ENCODE data around the gene STK24. TPM values are rescaled to one million over a fixed set of nuclear protein-coding genes. Genes with fewer than 3 reads are reported as not detected.

Gene STK24
- polyA plus RNA-seq, 2 donors = 104 to 122 TPM

GRCh38 chr13:98529171-98529570 is 47.7 kb downstream of the STK24 start:
- Histone ChIP-seq H3K9me3 (ENCODE audit: control insufficient read depth in 2 of 2, insufficient read depth in 1 of 2, low read depth in 1 of 2, low read length in 1 of 2) (no peaks in the 10 kb centered on the region), H3K27me3 (ENCODE audit: control insufficient read depth in 1 of 2, insufficient read depth in 2 of 2, low read length in 2 of 2) (no peaks in the 10 kb centered on the region), H3K4me1 (ENCODE audit: control insufficient read depth in 2 of 2, insufficient read depth in 2 of 2, low read length in 1 of 2) (peaks cover 16 to 21% of the 10 kb centered on the region in 2 donors), H3K27ac (ENCODE audit: low read depth in 2 of 2, low read length in 1 of 2) (peak overlapping the region in 1 of 2 donors; percentile 26), H3K36me3 (ENCODE audit: control insufficient read depth in 2 of 2, insufficient read depth in 2 of 2, low read length in 1 of 2) (peaks cover 0 to 4% of the 10 kb centered on the region in 2 donors), H3K4me3 (ENCODE audit: low read depth in 1 of 2, low read length in 2 of 2) (no peak overlapping the region)
- WGBS, 2 donors = 91% methylated on average over 8 of the region's 8 CpGs

GRCh38 chr13:98528663-98529064 is 48.2 kb downstream of the STK24 start:
- Histone ChIP-seq H3K36me3 (ENCODE audit: control insufficient read depth in 2 of 2, insufficient read depth in 2 of 2, low read length in 1 of 2) (peaks cover 0 to 1% of the 10 kb centered on the region in 2 donors), H3K27ac (ENCODE audit: low read depth in 2 of 2, low read length in 1 of 2) (peak overlapping the region in 1 of 2 donors; percentile 26), H3K4me3 (ENCODE audit: low read depth in 1 of 2, low read length in 2 of 2) (no peak overlapping the region), H3K9me3 (ENCODE audit: control insufficient read depth in 2 of 2, insufficient read depth in 1 of 2, low read depth in 1 of 2, low read length in 1 of 2) (no peaks in the 10 kb centered on the region), H3K4me1 (ENCODE audit: control insufficient read depth in 2 of 2, insufficient read depth in 2 of 2, low read length in 1 of 2) (peaks cover 18 to 22% of the 10 kb centered on the region in 2 donors), H3K27me3 (ENCODE audit: control insufficient read depth in 1 of 2, insufficient read depth in 2 of 2, low read length in 2 of 2) (no peaks in the 10 kb centered on the region)
- 52 to 58% methylated on average over 8 of the region's 8 CpGs for WGBS, 2 donors

DNA sequence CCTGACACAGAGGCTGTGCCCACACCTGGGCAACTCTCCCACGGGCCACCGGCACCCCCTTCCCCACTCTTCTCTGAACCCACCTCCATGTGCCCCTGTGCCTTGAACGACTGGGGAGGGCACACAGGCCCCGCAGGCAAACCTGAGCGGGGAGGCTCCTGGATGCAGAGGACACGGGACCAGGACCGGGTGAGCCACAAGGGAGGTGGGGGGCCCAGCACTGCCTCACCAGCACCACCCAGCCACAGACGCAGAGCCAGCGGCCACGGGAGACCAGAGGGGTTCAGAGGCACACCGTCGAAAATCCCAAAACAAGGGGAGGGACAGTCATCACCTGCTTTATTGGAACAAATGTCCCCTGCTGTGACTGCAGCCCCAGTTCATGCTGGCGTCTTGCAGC is 49.4 kb downstream of the STK24 start:
- Histone ChIP-seq H3K27ac (ENCODE audit: low read depth in 2 of 2, low read length in 1 of 2) (no peak overlapping the region), H3K4me3 (ENCODE audit: low read depth in 1 of 2, low read length in 2 of 2) (no peak overlapping the region), H3K4me1 (ENCODE audit: control insufficient read depth in 2 of 2, insufficient read depth in 2 of 2, low read length in 1 of 2) (peaks cover 22 to 29% of the 10 kb centered on the region in 2 donors), H3K27me3 (ENCODE audit: control insufficient read depth in 1 of 2, insufficient read depth in 2 of 2, low read length in 2 of 2) (no peaks in the 10 kb centered on the region), H3K36me3 (ENCODE audit: control insufficient read depth in 2 of 2, insufficient read depth in 2 of 2, low read length in 1 of 2) (no peaks in the 10 kb centered on the region), H3K9me3 (ENCODE audit: control insufficient read depth in 2 of 2, insufficient read depth in 1 of 2, low read depth in 1 of 2, low read length in 1 of 2) (no peaks in the 10 kb centered on the region)
- WGBS, 2 donors = 95% methylated on average over 13 of the region's 13 CpGs

DNA sequence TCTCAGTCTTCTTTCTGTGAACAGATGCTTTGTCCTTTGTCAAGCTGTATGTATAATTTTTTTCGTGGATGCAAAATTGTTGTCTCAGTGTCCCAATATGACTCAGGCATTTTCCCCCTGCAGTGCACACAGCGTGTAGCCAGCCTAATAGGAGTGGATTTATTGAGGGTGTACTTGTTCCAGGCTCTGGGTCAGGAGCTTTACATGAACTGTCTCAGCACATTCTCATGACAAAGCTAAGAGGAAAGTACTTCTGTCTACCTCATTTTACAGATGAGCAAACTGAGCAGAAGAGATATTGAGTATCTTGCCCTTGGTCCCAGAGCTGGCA is 50.8 kb downstream of the STK24 start:
- no peaks in the 10 kb centered on the region for H3K36me3 ChIP-seq (ENCODE audit: control insufficient read depth in 2 of 2, insufficient read depth in 2 of 2, low read length in 1 of 2)
- peaks cover 24 to 38% of the 10 kb centered on the region in 2 donors for H3K4me1 ChIP-seq (ENCODE audit: control insufficient read depth in 2 of 2, insufficient read depth in 2 of 2, low read length in 1 of 2)
- no peaks in the 10 kb centered on the region for H3K9me3 ChIP-seq (ENCODE audit: control insufficient read depth in 2 of 2, insufficient read depth in 1 of 2, low read depth in 1 of 2, low read length in 1 of 2)
- H3K4me3 ChIP-seq (ENCODE audit: low read depth in 1 of 2, low read length in 2 of 2) = no peak overlapping the region
- 73 to 74% methylated on average over 2 of the region's 2 CpGs for WGBS, 2 donors
- H3K27ac ChIP-seq (ENCODE audit: low read depth in 2 of 2, low read length in 1 of 2) = no peak overlapping the region
- H3K27me3 ChIP-seq (ENCODE audit: control insufficient read depth in 1 of 2, insufficient read depth in 2 of 2, low read length in 2 of 2) = no peaks in the 10 kb centered on the region

DNA sequence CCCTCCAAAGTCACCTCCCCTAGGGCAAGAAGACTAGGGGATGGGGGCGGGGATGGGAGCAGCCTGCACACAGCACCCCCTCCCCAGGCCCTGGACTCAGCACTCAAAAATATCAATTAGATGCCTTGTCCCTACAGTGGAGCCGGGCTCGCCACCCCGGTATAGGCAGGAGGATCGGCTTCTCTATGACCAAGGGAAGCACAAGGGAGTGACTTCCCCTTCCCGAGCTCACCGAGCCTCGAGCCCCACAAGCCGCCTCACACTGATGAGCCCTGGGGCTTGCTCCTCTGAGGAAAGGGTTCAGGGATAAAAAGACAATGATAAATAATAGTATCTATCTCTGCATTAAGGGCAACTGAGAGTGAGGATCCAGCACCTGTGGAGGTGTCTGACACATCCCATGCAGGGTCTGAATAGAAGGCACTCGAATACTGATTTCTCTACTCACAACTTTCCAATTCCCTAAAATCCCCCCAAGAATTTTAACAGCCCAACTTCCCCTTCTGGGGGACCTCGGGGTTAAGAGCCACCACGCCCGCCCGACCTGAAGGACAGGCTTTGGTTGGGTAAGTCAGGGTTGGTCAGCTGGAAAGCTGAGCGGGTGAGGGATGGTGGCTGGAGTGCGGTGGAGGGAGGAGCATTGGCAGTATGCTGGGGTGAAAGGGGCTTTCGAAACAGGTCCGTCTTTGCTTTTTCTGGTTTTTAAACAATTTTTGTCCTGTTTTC is 51.3 kb downstream of the STK24 start:
- H3K36me3 ChIP-seq (ENCODE audit: control insufficient read depth in 2 of 2, insufficient read depth in 2 of 2, low read length in 1 of 2) = no peaks in the 10 kb centered on the region
- 80 to 82% methylated on average over 18 of the region's 18 CpGs for WGBS, 2 donors
- no peak overlapping the region for H3K27ac ChIP-seq (ENCODE audit: low read depth in 2 of 2, low read length in 1 of 2)
- no peak overlapping the region for H3K4me3 ChIP-seq (ENCODE audit: low read depth in 1 of 2, low read length in 2 of 2)
- H3K4me1 ChIP-seq (ENCODE audit: control insufficient read depth in 2 of 2, insufficient read depth in 2 of 2, low read length in 1 of 2) = peaks cover 27 to 38% of the 10 kb centered on the region in 2 donors
- H3K27me3 ChIP-seq (ENCODE audit: control insufficient read depth in 1 of 2, insufficient read depth in 2 of 2, low read length in 2 of 2) = no peaks in the 10 kb centered on the region
- H3K9me3 ChIP-seq (ENCODE audit: control insufficient read depth in 2 of 2, insufficient read depth in 1 of 2, low read depth in 1 of 2, low read length in 1 of 2) = no peaks in the 10 kb centered on the region

GRCh38 chr13:98524793-98525192 is 52.1 kb downstream of the STK24 start:
- H3K4me3 ChIP-seq (ENCODE audit: low read depth in 1 of 2, low read length in 2 of 2) = no peak overlapping the region
- no peaks in the 10 kb centered on the region for H3K9me3 ChIP-seq (ENCODE audit: control insufficient read depth in 2 of 2, insufficient read depth in 1 of 2, low read depth in 1 of 2, low read length in 1 of 2)
- no peaks in the 10 kb centered on the region for H3K27me3 ChIP-seq (ENCODE audit: control insufficient read depth in 1 of 2, insufficient read depth in 2 of 2, low read length in 2 of 2)
- no peaks in the 10 kb centered on the region for H3K36me3 ChIP-seq (ENCODE audit: control insufficient read depth in 2 of 2, insufficient read depth in 2 of 2, low read length in 1 of 2)
- 73 to 84% methylated on average over 11 of the region's 11 CpGs for WGBS, 2 donors
- peaks cover 30 to 38% of the 10 kb centered on the region in 2 donors for H3K4me1 ChIP-seq (ENCODE audit: control insufficient read depth in 2 of 2, insufficient read depth in 2 of 2, low read length in 1 of 2)
- H3K27ac ChIP-seq (ENCODE audit: low read depth in 2 of 2, low read length in 1 of 2) = no peak overlapping the region

DNA sequence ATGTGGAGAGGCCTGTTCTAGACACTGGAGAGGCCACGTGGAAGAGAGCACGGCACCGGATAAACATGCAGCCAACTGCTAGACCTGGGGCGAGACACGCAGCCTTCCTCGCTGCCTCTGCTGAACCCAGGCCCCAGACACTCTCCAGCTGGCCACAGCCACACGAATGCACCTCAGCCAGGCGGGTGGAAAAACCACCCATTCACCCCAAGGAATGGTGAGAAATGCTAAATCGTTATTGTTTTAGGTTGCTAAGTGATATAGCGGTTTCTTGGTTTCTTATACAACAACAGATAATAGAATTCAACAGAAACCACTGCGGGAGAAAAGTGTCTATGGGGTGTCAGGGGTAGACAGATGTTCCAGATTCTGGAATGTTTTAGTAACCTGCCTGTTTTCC is 52.5 kb downstream of the STK24 start:
- H3K4me1 ChIP-seq (ENCODE audit: control insufficient read depth in 2 of 2, insufficient read depth in 2 of 2, low read length in 1 of 2) = peaks cover 30 to 38% of the 10 kb centered on the region in 2 donors

GRCh38 chr13:98523455-98524102 is 53.3 kb downstream of the STK24 start:
- no peak overlapping the region for H3K27ac ChIP-seq (ENCODE audit: low read depth in 2 of 2, low read length in 1 of 2)
- H3K4me1 ChIP-seq (ENCODE audit: control insufficient read depth in 2 of 2, insufficient read depth in 2 of 2, low read length in 1 of 2) = peaks cover 26 to 32% of the 10 kb centered on the region in 2 donors
- WGBS, 2 donors = 83% methylated on average over 16 of the region's 16 CpGs
- no peaks in the 10 kb centered on the region for H3K9me3 ChIP-seq (ENCODE audit: control insufficient read depth in 2 of 2, insufficient read depth in 1 of 2, low read depth in 1 of 2, low read length in 1 of 2)
- peaks cover 0 to 2% of the 10 kb centered on the region in 2 donors for H3K36me3 ChIP-seq (ENCODE audit: control insufficient read depth in 2 of 2, insufficient read depth in 2 of 2, low read length in 1 of 2)
- H3K4me3 ChIP-seq (ENCODE audit: low read depth in 1 of 2, low read length in 2 of 2) = no peak overlapping the region
- no peaks in the 10 kb centered on the region for H3K27me3 ChIP-seq (ENCODE audit: control insufficient read depth in 1 of 2, insufficient read depth in 2 of 2, low read length in 2 of 2)

More for the DNA sequence above, 52.5 kb downstream of the STK24 start:
- WGBS, 2 donors = 84 to 87% methylated on average over 11 of the region's 11 CpGs
- Histone ChIP-seq H3K9me3 (ENCODE audit: control insufficient read depth in 2 of 2, insufficient read depth in 1 of 2, low read depth in 1 of 2, low read length in 1 of 2) (no peaks in the 10 kb centered on the region), H3K36me3 (ENCODE audit: control insufficient read depth in 2 of 2, insufficient read depth in 2 of 2, low read length in 1 of 2) (no peaks in the 10 kb centered on the region), H3K27ac (ENCODE audit: low read depth in 2 of 2, low read length in 1 of 2) (no peak overlapping the region), H3K27me3 (ENCODE audit: control insufficient read depth in 1 of 2, insufficient read depth in 2 of 2, low read length in 2 of 2) (no peaks in the 10 kb centered on the region), H3K4me3 (ENCODE audit: low read depth in 1 of 2, low read length in 2 of 2) (no peak overlapping the region)

DNA sequence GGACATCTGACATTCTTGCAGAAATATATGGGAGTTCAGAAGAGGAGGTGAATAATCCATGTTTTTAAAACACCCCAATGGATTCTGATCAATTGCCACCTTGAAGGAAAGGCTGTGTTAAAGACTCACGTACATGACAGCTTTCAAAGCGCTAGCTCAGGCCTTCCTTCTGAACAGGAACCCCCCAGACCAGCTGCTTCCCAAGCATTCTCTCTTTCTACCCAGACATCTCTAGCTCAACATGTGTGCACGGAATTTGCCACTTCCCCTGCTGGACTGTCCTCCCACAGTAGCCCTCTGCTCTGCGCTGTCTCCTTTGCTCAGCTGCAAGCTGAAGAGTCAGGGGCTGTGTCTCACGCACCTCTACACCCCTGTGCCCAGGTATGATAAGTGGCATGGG is 54.5 kb downstream of the STK24 start:
- Histone ChIP-seq H3K9me3 (ENCODE audit: control insufficient read depth in 2 of 2, insufficient read depth in 1 of 2, low read depth in 1 of 2, low read length in 1 of 2) (no peaks in the 10 kb centered on the region), H3K36me3 (ENCODE audit: control insufficient read depth in 2 of 2, insufficient read depth in 2 of 2, low read length in 1 of 2) (peaks cover 0 to 2% of the 10 kb centered on the region in 2 donors), H3K27me3 (ENCODE audit: control insufficient read depth in 1 of 2, insufficient read depth in 2 of 2, low read length in 2 of 2) (no peaks in the 10 kb centered on the region), H3K27ac (ENCODE audit: low read depth in 2 of 2, low read length in 1 of 2) (no peak overlapping the region), H3K4me1 (ENCODE audit: control insufficient read depth in 2 of 2, insufficient read depth in 2 of 2, low read length in 1 of 2) (peaks cover 26 to 29% of the 10 kb centered on the region in 2 donors), H3K4me3 (ENCODE audit: low read depth in 1 of 2, low read length in 2 of 2) (no peak overlapping the region)
- WGBS, 2 donors = 88 to 91% methylated on average over 5 of the region's 5 CpGs
